ENCODE results near the gene OR51S1.
"Not testable (repeated sequence)": the region's sequence is repeated elsewhere in the genome, so short reads cannot be mapped to it uniquely, and the experiment has no call there.

OR51S1 gene

GRCh38 chr11:4848908-4849532 lies at the start of gene OR51S1:
TSS of gene OR51S1 (minus strand) at chr11:4849208. CDS start at chr11:4849208, 0 bp downstream.
- DNase-seq: no peak

- no peak for DNase-seq
These were observed 43.1 kb upstream of the OR51S1 start for GRCh38 chr11:4891996-4892640.

- DNase-seq: no peak
These were observed 41.3 kb upstream of the OR51S1 start for GRCh38 chr11:4890279-4890678.

GRCh38 chr11:4887591-4887990 lies 38.6 kb upstream of the OR51S1 start:
- no peak for DNase-seq

GRCh38 chr11:4886186-4886585 lies 37.2 kb upstream of the OR51S1 start:
- no peak for DNase-seq

- DNase-seq: no peak
These were observed 35.4 kb upstream of the OR51S1 start for GRCh38 chr11:4884361-4884760.

- no peak for DNase-seq
These were observed 33.5 kb upstream of the OR51S1 start for GRCh38 chr11:4882543-4882942.

GRCh38 chr11:4881860-4882500 lies 33.0 kb upstream of the OR51S1 start, which contains the start of gene OR51T1:
TSS of gene OR51T1 (plus strand) at chr11:4881900. CDS start at chr11:4881900, 0 bp downstream.
- DNase-seq: no peak

- DNase-seq: no peak
These were observed 32.2 kb upstream of the OR51S1 start for GRCh38 chr11:4881188-4881587.

- no peak for DNase-seq
These were observed 16.8 kb upstream of the OR51S1 start for GRCh38 chr11:4865855-4866254.

GRCh38 chr11:4863876-4864275 lies 14.9 kb upstream of the OR51S1 start:
- DNase-seq: no peak

GRCh38 chr11:4862447-4863236 lies 13.6 kb upstream of the OR51S1 start:
- no peak for DNase-seq

GRCh38 chr11:4854286-4854685 lies 5.3 kb upstream of the OR51S1 start:
- not testable (repeated sequence) for DNase-seq

- no peak for DNase-seq
These were observed 2.0 kb upstream of the OR51S1 start for GRCh38 chr11:4851033-4851432.

- DNase-seq: no peak
These were observed 9.0 kb downstream of the OR51S1 start for GRCh38 chr11:4839851-4840549.

GRCh38 chr11:4830909-4831308 lies 18.1 kb downstream of the OR51S1 start:
- no peak for DNase-seq

- DNase-seq: no peak
These were observed 18.7 kb downstream of the OR51S1 start for GRCh38 chr11:4830346-4830745.

GRCh38 chr11:4826425-4826824 lies 22.6 kb downstream of the OR51S1 start:
- no peak for DNase-seq

- no peak for DNase-seq
These were observed 23.9 kb downstream of the OR51S1 start for GRCh38 chr11:4825132-4825531.

GRCh38 chr11:4821021-4821420 lies 28.0 kb downstream of the OR51S1 start, which contains the start of gene OR51F2:
TSS of gene OR51F2 (plus strand) at chr11:4821321. CDS start at chr11:4821422, 101 bp downstream.
- no peak for DNase-seq

GRCh38 chr11:4809246-4809645 lies 39.8 kb downstream of the OR51S1 start:
- DNase-seq: no peak

- DNase-seq: no peak
These were observed 40.5 kb downstream of the OR51S1 start for GRCh38 chr11:4808476-4808875.

- no peak for DNase-seq
These were observed 44.7 kb downstream of the OR51S1 start, which contains the start of gene OR52R1 for GRCh38 chr11:4804280-4804679. TSS of gene OR52R1 (minus strand) at chr11:4804380. CDS start at chr11:4804380, 0 bp downstream.
